ENCODE data around the gene MAD1L1. TPM values are rescaled to one million over a fixed set of nuclear protein-coding genes. Genes with fewer than 3 reads are reported as not detected.

The MAD1L1 gene
- total and polyA plus RNA-seq, 2 of the 4 experiments (the other 2 are of a cell fraction), result 29.0 to 40.9 TPM

DNA sequence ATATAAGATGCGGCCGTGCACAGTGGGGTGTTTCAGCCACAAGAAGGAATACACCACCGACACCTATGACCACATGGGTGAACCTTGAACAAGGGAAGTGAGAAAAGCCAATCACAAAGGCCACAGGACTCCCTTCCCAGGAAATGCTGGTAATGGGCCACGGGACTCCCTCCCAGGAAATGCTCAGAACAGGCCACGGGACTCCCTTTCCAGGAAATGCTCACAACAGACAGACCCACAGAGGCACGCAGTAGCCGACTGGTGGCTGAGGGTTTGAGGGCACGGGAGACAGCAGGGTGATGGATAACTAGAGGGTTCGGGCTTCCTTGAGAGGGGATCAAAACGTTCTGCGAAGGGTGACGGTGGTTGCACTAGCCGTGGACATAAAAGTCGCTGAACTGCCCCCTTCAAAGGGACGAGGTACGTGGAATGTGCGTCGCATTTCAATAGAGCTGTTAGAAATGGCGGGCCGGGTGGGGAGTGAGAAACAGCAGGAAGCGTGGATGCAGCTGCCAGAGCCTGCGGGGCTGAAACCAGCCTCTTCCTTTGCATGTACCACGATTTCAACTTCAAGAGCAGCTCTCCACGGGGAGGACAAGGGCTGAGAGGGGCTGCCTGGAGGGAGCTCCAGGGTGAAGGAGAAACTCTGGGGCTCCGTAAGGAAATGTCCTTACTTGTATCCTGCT lies 288.7 kb downstream of the MAD1L1 start:
- Histone ChIP-seq H4K20me1 (ENCODE audit: insufficient read depth, low read length) (no peaks in the 10 kb centered on the region; the same call in 1 of the 2 replicates), H4K91ac (ENCODE audit: insufficient read depth, low read depth, low read length) (no peak overlapping the region), H3K4me3 (ENCODE audit: insufficient read depth, low read depth, low read length) (no peak overlapping the region), H3K79me1 (ENCODE audit: low read depth in 1 of 2, low read length in 2 of 2) (peaks cover 0 to 5% of the 10 kb centered on the region in 2 experiments; a peak in 1 of 4 replicates), H3K9me3 (ENCODE audit: control insufficient read depth, insufficient read depth, low read length) (no peaks in the 10 kb centered on the region), H2AFZ (replicated peaks; ENCODE audit: low read length, poor library complexity) (no peak overlapping the region), H2BK20ac (ENCODE audit: low read depth, low read length) (no peak overlapping the region), H4K5ac (ENCODE audit: low read depth, low read length) (no peak overlapping the region), H3K4me2 (ENCODE audit: low read depth, low read length) (no peak overlapping the region), H3K14ac (replicated peaks; ENCODE audit: low read depth, low read length) (no peak overlapping the region), H3K27me3 (ENCODE audit: control insufficient read depth, insufficient read depth, low read length) (no peaks in the 10 kb centered on the region), H2AK5ac (ENCODE audit: low read depth, low read length) (no peak overlapping the region), H4K8ac (ENCODE audit: low read depth in 2 of 2, low read length in 2 of 2) (no peak overlapping the region), H3K4me1 (ENCODE audit: control insufficient read depth, insufficient read depth, low read length) (peaks cover 4% of the 10 kb centered on the region), H3K4ac (ENCODE audit: low read depth, low read length) (no peak overlapping the region), H2AK9ac (replicated peaks; ENCODE audit: low read depth, low read length, poor library complexity) (no peak overlapping the region), H3K36me3 (ENCODE audit: control insufficient read depth, insufficient read depth, low read length) (peaks cover 3% of the 10 kb centered on the region; the same call in 1 of the 2 replicates), H3K56ac (ENCODE audit: extremely low read depth, insufficient read depth, low read length) (no peak overlapping the region), H3K23ac (ENCODE audit: low read depth, low read length) (no peak overlapping the region), H2BK15ac (ENCODE audit: low read depth, low read length) (no peak overlapping the region), H3K27ac (ENCODE audit: insufficient read depth, low read length) (no peak overlapping the region), H3K9ac (ENCODE audit: low read depth, low read length) (no peak overlapping the region), H2BK5ac (ENCODE audit: low read depth, low read length, poor library complexity, severe bottlenecking) (no peak overlapping the region), H3K18ac (ENCODE audit: low read depth, low read length) (no peak overlapping the region), H3K9me1 (ENCODE audit: insufficient read depth, low read length) (0 out of 2 replicates have a peak, but pooled peaks cover 6% of the 10 kb centered on the region), H2BK120ac (ENCODE audit: low read depth, low read length) (no peak overlapping the region)
- DNase-seq, result no peak
- intact Hi-C loops (cut with micrococcal nuclease), result no loop called here
- in situ Hi-C loops (cut with MboI; ENCODE audit: low sequenced_read_pairs), result no loop called here
- TF ChIP-seq ELK1 (IDR thresholded peaks at IDR 0.05; ENCODE audit: borderline replicate concordance, low read depth, low read length), result no peak
- no peak for TF ChIP-seq MXI1 (IDR thresholded peaks at IDR 0.05; ENCODE audit: borderline replicate concordance, low read depth, low read length)
- TF ChIP-seq SMC3 (IDR thresholded peaks at IDR 0.05; ENCODE audit: low read depth, low read length), result no peak
- no peak for TF ChIP-seq CEBPB (IDR thresholded peaks at IDR 0.05; ENCODE audit: low read depth, low read length)
- TF ChIP-seq RCOR1 (IDR thresholded peaks at IDR 0.05; ENCODE audit: insufficient replicate concordance, low read length), result no peak
- TF ChIP-seq, protein P1, sequence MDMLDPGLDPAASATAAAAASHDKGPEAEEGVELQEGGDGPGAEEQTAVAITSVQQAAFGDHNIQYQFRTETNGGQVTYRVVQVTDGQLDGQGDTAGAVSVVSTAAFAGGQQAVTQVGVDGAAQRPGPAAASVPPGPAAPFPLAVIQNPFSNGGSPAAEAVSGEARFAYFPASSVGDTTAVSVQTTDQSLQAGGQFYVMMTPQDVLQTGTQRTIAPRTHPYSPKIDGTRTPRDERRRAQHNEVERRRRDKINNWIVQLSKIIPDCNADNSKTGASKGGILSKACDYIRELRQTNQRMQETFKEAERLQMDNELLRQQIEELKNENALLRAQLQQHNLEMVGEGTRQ (IDR thresholded peaks at IDR 0.05; ENCODE audit: low read depth, low read length), result no peak
- TF ChIP-seq MAZ (IDR thresholded peaks at IDR 0.05; ENCODE audit: borderline replicate concordance, low read depth, low read length), result no peak
- no peak for TF ChIP-seq MAFK (IDR thresholded peaks at IDR 0.05; ENCODE audit: low read depth, low read length)
- no peak for TF ChIP-seq CTCF (conservative IDR thresholded peaks at IDR 0.05; ENCODE audit: low read depth, low read length)
- TF ChIP-seq FOS (IDR thresholded peaks at IDR 0.05; ENCODE audit: low read depth, low read length), result no peak
- no peak for TF ChIP-seq NFE2L2 (IDR thresholded peaks at IDR 0.05; ENCODE audit: low read depth, low read length)
- no peak for ATAC-seq (ENCODE audit: low read depth)
- ChIA-PET POLR2A (ENCODE audit: unreplicated experiment) (interaction anchor here (0.5 kb wide), 1 partner anchor 126 kb away, joined by 4 read pairs; no protein-coding TSS in a partner anchor), CTCF (no interaction called here)
- no TSS peak for BruUV-seq (replicated peaks)
- dilution Hi-C loops (cut with HindIII; ENCODE audit: low sequenced_read_pairs, unreplicated experiment), result no loop called here
- WGBS, 2 experiments (ENCODE audit: extremely low coverage in 2 of 2, insufficient read length in 1 of 2), result 78% methylated on average over 11 of the region's 25 CpGs; no CpG with 5 or more reads in 1 of the 2 experiments
